ENCODE results near the gene SEMA4G.

DNA sequence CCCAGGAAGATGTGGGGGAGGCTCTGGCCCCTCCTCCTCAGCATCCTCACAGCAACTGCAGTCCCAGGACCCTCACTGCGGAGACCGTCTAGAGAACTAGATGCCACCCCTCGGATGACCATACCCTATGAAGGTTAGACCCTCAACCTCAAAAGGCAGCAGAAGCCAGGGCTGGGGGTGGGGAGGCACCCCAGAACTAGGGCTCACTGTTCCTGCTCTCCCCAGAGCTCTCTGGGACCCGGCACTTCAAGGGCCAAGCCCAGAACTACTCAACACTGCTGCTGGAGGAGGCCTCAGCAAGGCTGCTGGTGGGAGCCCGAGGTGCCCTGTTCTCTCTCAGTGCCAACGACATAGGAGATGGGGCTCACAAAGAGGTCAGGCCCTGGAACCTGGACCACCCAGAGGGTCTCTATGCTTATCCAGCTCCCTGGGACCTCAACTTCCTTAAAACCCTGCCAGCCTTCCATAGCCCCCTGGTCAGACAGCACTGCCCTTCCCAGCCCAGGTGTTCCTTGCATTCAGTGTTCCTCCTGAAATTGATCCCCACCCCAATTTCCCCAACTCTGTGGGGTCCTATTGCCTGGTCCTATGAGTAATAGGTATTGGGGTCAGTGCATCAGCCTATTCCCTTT lies 3.7 kb downstream of the SEMA4G start:
- TF ChIP-seq, protein P1, sequence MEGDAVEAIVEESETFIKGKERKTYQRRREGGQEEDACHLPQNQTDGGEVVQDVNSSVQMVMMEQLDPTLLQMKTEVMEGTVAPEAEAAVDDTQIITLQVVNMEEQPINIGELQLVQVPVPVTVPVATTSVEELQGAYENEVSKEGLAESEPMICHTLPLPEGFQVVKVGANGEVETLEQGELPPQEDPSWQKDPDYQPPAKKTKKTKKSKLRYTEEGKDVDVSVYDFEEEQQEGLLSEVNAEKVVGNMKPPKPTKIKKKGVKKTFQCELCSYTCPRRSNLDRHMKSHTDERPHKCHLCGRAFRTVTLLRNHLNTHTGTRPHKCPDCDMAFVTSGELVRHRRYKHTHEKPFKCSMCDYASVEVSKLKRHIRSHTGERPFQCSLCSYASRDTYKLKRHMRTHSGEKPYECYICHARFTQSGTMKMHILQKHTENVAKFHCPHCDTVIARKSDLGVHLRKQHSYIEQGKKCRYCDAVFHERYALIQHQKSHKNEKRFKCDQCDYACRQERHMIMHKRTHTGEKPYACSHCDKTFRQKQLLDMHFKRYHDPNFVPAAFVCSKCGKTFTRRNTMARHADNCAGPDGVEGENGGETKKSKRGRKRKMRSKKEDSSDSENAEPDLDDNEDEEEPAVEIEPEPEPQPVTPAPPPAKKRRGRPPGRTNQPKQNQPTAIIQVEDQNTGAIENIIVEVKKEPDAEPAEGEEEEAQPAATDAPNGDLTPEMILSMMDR (IDR thresholded peaks at IDR 0.05), result no peak
- no peak for TF ChIP-seq SMC3 (IDR thresholded peaks at IDR 0.05)
- no peak for TF ChIP-seq PHF8 (IDR thresholded peaks at IDR 0.05; ENCODE audit: borderline replicate concordance, low read depth)
- no peak for TF ChIP-seq ESRRA (IDR thresholded peaks at IDR 0.05; ENCODE audit: borderline replicate concordance, low read length)
- TF ChIP-seq ZSCAN20 (CRISPR knock-in tag; IDR thresholded peaks at IDR 0.05), result no peak
- TF ChIP-seq EP300 (IDR thresholded peaks at IDR 0.05), result no peak

Data from A549 (cell line).